ENCODE data around the gene TMEM165. TPM values are rescaled to one million over a fixed set of nuclear protein-coding genes. Genes with fewer than 3 reads are reported as not detected.

Gene TMEM165
- total and polyA plus RNA-seq, 2 donors (not counting 1 experiment from before 2014, with no cell fraction given) = 26.3 to 110 TPM

DNA sequence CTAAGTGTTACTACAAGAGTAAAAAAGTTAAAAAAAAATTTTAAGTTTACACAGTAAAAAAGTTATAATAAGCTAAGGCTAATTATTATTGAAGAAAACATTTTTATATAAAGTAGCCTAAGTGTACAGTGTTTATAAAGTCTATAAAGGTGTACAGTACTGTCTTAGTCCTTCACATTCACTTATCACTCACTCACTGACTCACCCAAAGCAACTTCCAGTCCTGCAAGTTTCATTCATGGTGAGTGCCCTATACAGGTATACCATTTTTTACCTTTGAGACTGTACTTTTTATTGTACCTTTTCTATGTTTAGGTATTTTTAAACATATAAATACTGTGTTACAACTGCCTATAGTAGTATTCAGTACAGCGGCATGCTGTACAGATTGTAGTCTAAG is 74.2 kb downstream of the TMEM165 start:
- CTCF ChIA-PET = no interaction called here
- Histone ChIP-seq H3K79me2 (ENCODE audit: control insufficient read depth, insufficient read depth, low read length) (no peaks in the 10 kb centered on the region), H3K27me3 (replicated peaks in 1 of 4; ENCODE audit: control extremely low read depth in 1 of 4, control insufficient read depth in 3 of 4, insufficient read depth in 4 of 4, low read length in 3 of 4) (no peaks in the 10 kb centered on the region), H3K4me1 (ENCODE audit: control insufficient read depth in 2 of 2, insufficient read depth in 2 of 2, low read length in 2 of 2) (no peaks in the 10 kb centered on the region), H3K27ac (ENCODE audit: low read length in 2 of 2) (no peak overlapping the region), H3K9me3 (ENCODE audit: control extremely low read depth in 1 of 3, control insufficient read depth in 2 of 3, insufficient read depth in 1 of 3, low read length in 2 of 3) (peaks cover 0 to 4% (median 3%) of the 10 kb centered on the region in 3 donors), H3K9ac (ENCODE audit: low read length) (no peak overlapping the region), H4K20me1 (ENCODE audit: control insufficient read depth, insufficient read depth, low read length, poor library complexity, severe bottlenecking) (no peaks in the 10 kb centered on the region), H3K4me2 (replicated peaks; ENCODE audit: low read depth, low read length, poor library complexity, severe bottlenecking) (no peak overlapping the region), H2AFZ (ENCODE audit: insufficient read depth, low read depth, low read length, poor library complexity, severe bottlenecking) (no peak overlapping the region), H3K36me3 (replicated peaks in 1 of 2; ENCODE audit: control extremely low read depth in 1 of 2, control insufficient read depth in 1 of 2, extremely low read depth in 1 of 2, insufficient read depth in 2 of 2, low read length in 1 of 2) (peaks cover 11 to 28% of the 10 kb centered on the region in 2 experiments), H3K4me3 (ENCODE audit: control extremely low read depth in 1 of 5, extremely low read depth in 1 of 5, insufficient read depth in 1 of 5, low read depth in 2 of 5, low read length in 4 of 5) (no peak overlapping the region)
- H3K4me3 Mint-ChIP-seq = no peak overlapping the region
- TF ChIP-seq EZH2 (IDR thresholded peaks at IDR 0.05; ENCODE audit: borderline replicate concordance, insufficient read depth, low read depth, low read length, poor library complexity, severe bottlenecking) (no peak), CTCF (IDR thresholded peaks at IDR 0.05) (no peak)
- ATAC-seq (ENCODE audit: low read depth) (no peak), DNase-seq (no peak)
- H3K27ac Mint-ChIP-seq = no peak overlapping the region
- intact Hi-C loops (cut with micrococcal nuclease) = no loop called here
- H3K4me1 Mint-ChIP-seq = no peaks in the 10 kb centered on the region
- no peaks in the 10 kb centered on the region for H3K27me3 Mint-ChIP-seq
- WGBS (ENCODE audit: insufficient coverage) = no CpG with 5 or more reads among the region's 1 CpG
- POLR2A ChIA-PET = no interaction called here
- H3K9me3 Mint-ChIP-seq (ENCODE audit: insufficient read depth) = peaks cover 2% of the 10 kb centered on the region

Small RNAs within 50 kb of the gene (small RNA-seq; reads per million reads assigned to genes)
- gene RF00019 (ENCODE audit: insufficient read length, low read depth, low replicate concordance) = not detected

Other genes starting within 250 kb of the TMEM165 start
- 3.6 and 4.0 TPM in 2 replicates for gene SRD5A3, start 49.7 kb upstream of the TMEM165 start, total RNA-seq
- gene SRD5A3, start 49.7 kb upstream of the TMEM165 start, polyA plus RNA-seq = 0.62 and 0.88 TPM in 2 replicates
- gene CLOCK, start 151.0 kb downstream of the TMEM165 start, total RNA-seq = 14.2 and 15.2 TPM in 2 replicates
- 2.8 and 3.7 TPM in 2 replicates for gene CLOCK, start 151.0 kb downstream of the TMEM165 start, polyA plus RNA-seq
- not detected in 2 replicates for gene PDCL2, start 196.3 kb downstream of the TMEM165 start, total RNA-seq
- gene PDCL2, start 196.3 kb downstream of the TMEM165 start, polyA plus RNA-seq = not detected in 2 replicates
- not detected in 2 replicates for gene NMU, start 240.3 kb downstream of the TMEM165 start, total RNA-seq
- gene NMU, start 240.3 kb downstream of the TMEM165 start, polyA plus RNA-seq = not detected in 2 replicates

Data from B cell (primary cell).